Liver (tissue), 3 donors: Measurements from ENCODE around the gene CA11.
A peak's percentile ranks its signal among the peaks of the same experiment; 100 is the strongest.

ENCODE experiments used
- CTCF ChIP-seq: fragments of 150-350 bp; IDR thresholded peaks from 2 replicates; pipeline ENCODE4 v1.5.1; 2017; ENCODE audit warnings: improper control_type of control experiment, low read depth, low read length; ENCODE audit not compliant: missing input control
- EGR1 ChIP-seq, 2 donors: IDR thresholded peaks; 2 replicates each; pipeline ENCODE4 v1.6.1; 2016 to 2018; ENCODE audit warnings: antibody characterized with exemption in 2 of 2, low read depth in 2 of 2
- JUND ChIP-seq, 2 donors: IDR thresholded peaks; 2 replicates each; pipeline ENCODE4 v1.6.1; 2016; ENCODE audit warnings: antibody characterized with exemption in 2 of 2
- MAX ChIP-seq: IDR thresholded peaks from 2 replicates; pipeline ENCODE4 v1.6.1; 2016; ENCODE audit warnings: antibody characterized with exemption
- RAD21 ChIP-seq, 2 donors: IDR thresholded peaks; 2 replicates each; pipeline ENCODE4 v1.6.1; 2016; ENCODE audit warnings: antibody characterized with exemption in 2 of 2, mild to moderate bottlenecking in 2 of 2
- REST ChIP-seq: IDR thresholded peaks from 2 replicates; pipeline ENCODE4 v1.6.1; 2016; ENCODE audit warnings: antibody characterized with exemption, mild to moderate bottlenecking
- RXRA ChIP-seq, 2 donors: IDR thresholded peaks; 2 replicates each; pipeline ENCODE4 v1.6.1; 2017 to 2018; ENCODE audit warnings: antibody characterized with exemption in 2 of 2, mild to moderate bottlenecking in 1 of 2
- SP1 ChIP-seq: IDR thresholded peaks from 2 replicates; pipeline ENCODE4 v1.6.1; 2018; ENCODE audit warnings: antibody characterized with exemption, mild to moderate bottlenecking
- TAF1 ChIP-seq: conservative IDR thresholded peaks from 2 replicates; pipeline ENCODE4 v1.6.1; 2016; ENCODE audit warnings: antibody characterized with exemption, mild to moderate bottlenecking
- YY1 ChIP-seq: IDR thresholded peaks from 2 replicates; pipeline ENCODE4 v1.6.1; 2016; ENCODE audit warnings: antibody characterized with exemption, mild to moderate bottlenecking
- ZBTB33 ChIP-seq: IDR thresholded peaks from 2 replicates; pipeline ENCODE4 v1.6.1; 2016; ENCODE audit warnings: antibody characterized with exemption
- donor health status: healthy.
- donor health status: healthy.

- TF ChIP-seq CTCF: no peak
- TF ChIP-seq EGR1 (IDR thresholded peaks at IDR 0.05; ENCODE audit: low read depth in 2 of 2): no peak
- no peak for TF ChIP-seq YY1
- TF ChIP-seq REST: no peak
- TF ChIP-seq RXRA (IDR thresholded peaks at IDR 0.05): no peak
- TF ChIP-seq TAF1: no peak
- no peak for TF ChIP-seq MAX
- no peak for TF ChIP-seq ZBTB33
- TF ChIP-seq SP1: peak; percentile 26
- TF ChIP-seq RAD21 (IDR thresholded peaks at IDR 0.05): no peak
- no peak for TF ChIP-seq JUND (IDR thresholded peaks at IDR 0.05)
Observed at GRCh38 chr19:48630296-48631063, 15.5 kb downstream of the CA11 start.
